Measurements from ENCODE around the gene DCX. TPM values are rescaled to one million over a fixed set of nuclear protein-coding genes. Genes with fewer than 3 reads are reported as not detected.

The DCX gene
- polyA plus RNA-seq, 1 donor, result 12.0 TPM

GRCh38 chrX:111309083-111309482, 102.9 kb downstream of the DCX start:
- peak; percentile 82 for DNase-seq (ENCODE audit: low read depth)

GRCh38 chrX:111308039-111308438, 104.0 kb downstream of the DCX start:
- DNase-seq (ENCODE audit: low read depth), result peak; percentile 62

DNA sequence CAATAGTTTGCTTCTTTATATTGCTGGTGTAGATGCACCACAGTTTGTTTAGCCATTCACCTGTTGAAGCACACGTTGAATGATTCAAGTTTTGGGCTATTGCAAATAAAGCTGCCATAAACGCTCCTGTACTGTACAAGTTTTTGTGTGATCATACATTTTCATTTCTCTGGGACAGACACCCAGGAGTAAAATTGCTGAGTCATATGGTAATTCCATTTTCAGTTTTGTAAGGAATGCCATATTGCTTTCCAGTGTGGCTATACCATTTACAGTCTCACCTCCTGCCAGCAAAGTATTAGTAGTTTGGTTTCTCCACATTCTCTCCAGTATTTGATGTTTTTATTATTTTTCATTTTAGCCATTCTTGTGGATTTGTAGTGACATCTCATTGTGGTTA, 109.7 kb downstream of the DCX start:
- DNase-seq (ENCODE audit: low read depth), result no peak

DNA sequence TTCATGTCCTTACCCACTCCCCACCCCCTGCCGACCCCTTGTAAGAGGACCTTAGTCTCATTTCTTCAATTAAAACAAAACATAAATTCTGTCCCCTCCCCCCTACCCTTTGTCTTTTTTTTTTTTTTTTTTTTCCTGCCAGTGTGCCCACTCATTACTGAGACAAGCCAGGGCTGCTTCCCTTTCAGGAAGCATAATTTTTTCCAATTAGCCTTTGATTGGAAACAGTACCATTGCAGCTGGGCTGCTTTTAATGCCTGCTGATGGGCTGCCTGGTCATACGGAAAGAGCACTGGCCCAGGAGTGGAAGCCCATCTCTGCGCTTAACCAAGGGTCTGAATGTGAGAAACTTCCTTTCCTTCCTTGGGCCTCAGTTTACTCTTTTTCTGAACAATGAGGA, 123.2 kb downstream of the DCX start:
- no peak for DNase-seq (ENCODE audit: low read depth)

DNA sequence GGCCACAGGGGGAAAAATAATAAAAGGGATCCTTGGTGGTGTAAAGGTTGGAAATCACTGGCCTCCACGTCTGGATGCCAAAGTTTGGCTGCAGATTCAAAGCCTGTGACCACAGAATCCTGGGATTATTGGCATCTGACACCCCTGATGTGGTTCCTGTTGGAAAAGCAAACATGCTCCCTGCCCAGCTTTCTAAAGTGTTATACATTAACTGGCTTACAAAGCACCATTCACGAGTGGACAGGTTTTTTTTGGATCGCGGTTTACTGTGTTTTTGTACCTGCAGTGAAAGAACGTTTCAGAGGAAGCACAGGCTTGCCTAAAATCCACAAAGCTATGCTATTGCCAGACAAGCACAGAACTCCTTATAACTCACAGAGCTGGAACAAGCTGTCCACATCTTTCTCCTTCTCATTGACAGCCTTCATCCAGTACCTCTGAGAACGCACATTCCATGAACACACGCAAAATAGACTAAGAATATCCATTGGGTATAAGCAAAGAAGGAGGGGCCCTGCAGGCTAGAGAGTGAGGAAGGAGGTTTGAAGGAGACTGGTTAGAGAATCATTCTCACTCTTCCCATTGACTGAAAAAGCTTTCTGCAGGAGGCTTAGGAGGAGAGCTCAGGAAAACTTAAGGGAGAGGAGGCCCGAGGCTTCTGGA, 127.2 kb downstream of the DCX start:
- DNase-seq (ENCODE audit: low read depth), result no peak

DNA sequence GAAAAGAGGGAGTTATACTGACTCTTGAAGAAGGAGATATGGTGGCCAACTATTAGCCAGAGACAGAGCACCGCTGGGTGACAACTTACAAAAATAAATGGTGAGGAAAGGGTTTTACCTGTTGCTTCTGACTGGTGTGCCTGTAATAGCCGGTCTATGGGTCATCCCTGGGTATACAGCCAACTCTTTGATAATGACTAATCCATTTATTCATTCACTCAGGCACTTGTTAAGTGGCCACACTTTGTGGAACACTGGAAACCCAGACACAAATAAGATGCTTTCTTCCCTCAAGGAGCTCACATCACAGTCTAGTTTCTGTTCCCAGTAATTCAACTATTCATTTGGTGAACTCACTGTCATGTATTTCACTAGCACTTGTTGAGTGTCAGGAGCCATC, 128.5 kb downstream of the DCX start:
- DNase-seq (ENCODE audit: low read depth), result no peak

DNA sequence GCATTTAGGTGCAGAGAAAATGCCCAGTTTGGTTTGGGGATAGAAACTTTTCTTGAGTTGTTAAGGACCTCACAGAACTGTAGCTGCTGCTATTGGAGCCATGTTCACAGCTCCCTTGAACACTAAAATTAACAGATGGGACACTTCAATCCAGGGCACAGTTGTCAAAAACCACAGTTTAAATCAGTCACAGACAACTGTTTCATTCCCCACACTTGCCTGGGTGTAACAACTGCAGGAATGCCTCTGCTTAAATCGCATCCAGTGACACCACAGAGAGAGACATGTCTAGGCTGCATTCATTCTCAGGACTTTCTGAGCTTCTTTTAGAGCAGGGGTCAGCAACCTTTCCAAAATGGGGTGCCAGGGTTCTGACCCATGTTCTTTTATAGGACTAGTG, 129.0 kb downstream of the DCX start:
- DNase-seq (ENCODE audit: low read depth), result no peak

DNA sequence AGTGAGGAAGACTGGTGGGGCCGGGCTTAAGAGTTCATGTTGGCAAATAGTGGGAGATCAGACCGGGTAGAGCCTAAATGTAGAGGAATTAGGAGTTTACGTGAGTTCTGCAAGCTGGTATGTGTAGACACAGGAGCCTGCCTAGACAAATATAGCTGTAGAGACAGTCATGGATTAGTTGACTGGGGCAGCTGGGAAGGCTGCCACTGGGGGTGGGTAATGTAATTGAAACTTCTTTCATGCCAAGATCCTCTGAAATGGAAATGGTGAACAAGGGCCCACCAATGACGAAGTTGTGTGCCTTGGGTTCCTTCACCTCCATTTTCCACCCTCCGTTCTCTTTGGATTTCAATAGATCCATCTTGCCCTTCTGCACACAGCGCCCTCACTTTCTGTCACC, 129.9 kb downstream of the DCX start:
- no peak for DNase-seq (ENCODE audit: low read depth)

DNA sequence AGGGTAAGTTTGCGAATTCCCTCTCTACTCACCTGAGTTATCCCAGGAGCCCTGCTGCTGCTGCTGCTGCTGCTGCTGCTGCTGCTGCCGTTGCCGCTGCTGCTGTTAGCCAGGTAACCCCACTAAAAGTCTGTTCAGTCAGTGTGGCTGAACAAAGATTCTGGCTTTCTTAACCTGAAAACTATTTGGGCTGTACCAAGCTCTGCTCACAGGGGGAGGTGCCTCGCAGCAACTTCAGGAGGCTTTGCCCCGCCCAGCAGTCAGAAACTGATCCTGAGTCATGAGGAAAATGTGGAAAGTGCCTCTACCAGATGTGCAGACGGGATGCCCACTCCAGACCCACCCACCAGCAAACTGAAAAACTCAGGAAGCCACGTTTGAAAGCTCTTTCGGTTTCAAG, 141.7 kb downstream of the DCX start, which contains the start of gene CAPN6:
Gene CAPN6 (minus strand): TSS at position 145 of the 400 bp plus-strand sequence. CDS start 6,547 bp downstream, outside the sequence.
- DNase-seq (ENCODE audit: low read depth), result peak; percentile 47

GRCh38 chrX:111268506-111268905, 143.5 kb downstream of the DCX start:
- no peak for DNase-seq (ENCODE audit: low read depth)

- DNase-seq (ENCODE audit: low read depth), result no peak
These were observed 146.5 kb downstream of the DCX start for GRCh38 chrX:111265486-111265885.

DNA sequence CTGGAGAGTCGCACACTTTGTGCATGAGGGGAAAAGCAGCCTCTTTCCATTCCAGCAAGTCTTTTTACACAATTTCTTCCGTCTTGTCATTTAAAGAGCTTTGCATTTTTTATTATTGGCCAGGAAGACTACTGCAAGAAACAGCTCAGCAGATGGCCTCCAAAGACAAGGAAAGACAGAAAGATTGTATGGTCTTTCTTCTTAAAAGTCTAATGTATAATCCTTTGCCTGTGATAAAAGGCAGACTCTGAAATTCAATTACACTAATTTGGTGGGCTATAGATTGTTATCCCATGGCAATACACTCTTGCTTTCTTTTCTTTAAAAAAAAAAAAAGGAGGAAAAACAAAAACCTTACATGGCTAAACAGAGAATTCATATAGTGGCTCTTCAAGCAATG, 147.6 kb downstream of the DCX start:
- no peak for DNase-seq (ENCODE audit: low read depth)

- DNase-seq (ENCODE audit: low read depth), result no peak
These were observed 149.9 kb downstream of the DCX start for GRCh38 chrX:111262086-111262485.

DNA sequence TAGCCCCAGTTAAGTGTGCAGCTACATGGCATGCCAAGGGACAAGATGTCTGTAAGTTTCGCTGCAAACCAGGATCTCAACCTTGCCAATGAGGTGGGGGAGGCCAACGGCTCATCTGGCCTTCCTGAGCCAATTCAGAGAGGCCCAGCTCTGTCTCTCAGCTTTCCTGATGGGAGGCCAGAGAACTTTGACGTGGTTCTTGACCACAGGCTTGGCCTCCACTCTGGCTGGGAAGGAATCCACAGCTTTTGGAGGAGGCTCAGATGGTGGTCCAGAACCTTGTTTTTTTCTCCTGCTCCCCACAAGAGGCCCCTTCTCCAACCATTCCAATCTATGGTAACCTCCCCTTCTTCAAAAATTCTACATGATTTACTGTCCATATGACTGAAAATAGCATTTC, 151.5 kb downstream of the DCX start:
- no peak for DNase-seq (ENCODE audit: low read depth)

- no peak for DNase-seq (ENCODE audit: low read depth)
These were observed 152.4 kb downstream of the DCX start for GRCh38 chrX:111259559-111259958.

DNA sequence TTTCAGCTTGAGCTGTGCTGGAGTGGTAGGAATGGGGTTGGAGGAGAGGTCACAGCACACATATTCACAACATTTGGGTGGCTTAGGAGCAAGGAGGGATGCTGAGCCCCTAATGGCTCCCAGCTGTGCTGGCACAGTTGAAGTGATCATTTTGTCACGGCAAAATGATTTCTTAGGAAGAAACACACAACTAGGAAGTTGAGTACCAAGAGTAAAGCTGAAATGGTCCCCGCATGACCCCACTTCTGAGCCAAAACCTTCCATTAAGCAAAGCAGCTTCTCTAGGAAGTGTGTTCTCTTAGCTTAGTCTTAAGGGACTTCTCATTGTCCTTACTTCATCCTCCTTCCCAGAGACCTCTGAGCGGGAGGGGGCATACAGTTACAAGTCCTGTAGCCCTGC, 154.3 kb downstream of the DCX start:
- peak; percentile 51 for DNase-seq (ENCODE audit: low read depth)

GRCh38 chrX:111254896-111255693, 156.9 kb downstream of the DCX start:
- no peak for DNase-seq (ENCODE audit: low read depth)

DNA sequence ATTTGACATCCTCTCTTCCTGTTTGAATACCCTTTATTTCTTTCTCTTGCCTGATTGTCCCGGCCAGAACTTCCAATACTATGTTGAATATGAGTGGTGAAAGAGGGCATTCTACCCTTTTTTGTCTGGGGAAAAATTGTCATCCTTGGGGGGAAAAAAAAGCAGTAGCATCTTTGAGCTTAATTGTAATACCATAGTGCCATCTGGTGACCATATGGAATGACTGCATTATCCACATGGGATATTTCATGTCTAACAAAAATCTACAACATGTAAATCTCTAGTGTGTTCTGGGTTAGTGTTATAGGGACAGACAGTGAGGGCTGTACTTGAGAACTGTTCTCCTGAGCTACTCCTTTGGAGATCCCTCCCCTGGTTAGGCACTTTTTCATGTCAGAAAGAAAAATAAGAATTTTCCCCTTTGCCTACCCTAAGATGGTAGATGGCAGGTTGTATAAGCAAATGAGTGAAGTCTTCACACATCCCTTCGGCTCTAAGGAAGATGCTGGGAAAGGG, 167.7 kb downstream of the DCX start:
- DNase-seq (ENCODE audit: low read depth), result no peak

Other genes starting within 250 kb of the DCX start
- gene CAPN6, start 141.7 kb downstream of the DCX start, polyA plus RNA-seq (ENCODE audit: insufficient read length), result 557 TPM
- 0.28 TPM for gene SERTM2, start 99.5 kb upstream of the DCX start, polyA plus RNA-seq (ENCODE audit: insufficient read length)

All from forelimb muscle (tissue), 1 donor.